Measurements from ENCODE around the gene CCNT2. TPM values are rescaled to one million over a fixed set of nuclear protein-coding genes. Genes with fewer than 3 reads are reported as not detected.
"Not testable (repeated sequence)": the region's sequence is repeated elsewhere in the genome, so short reads cannot be mapped to it uniquely, and the experiment has no call there.

Gene CCNT2
- total RNA-seq, 1 donor from 2014 or later, result 23.9 TPM

GRCh38 chr2:134975281-134976009, 56.8 kb downstream of the CCNT2 start:
- DNase-seq (ENCODE audit: low read depth, low spot score), result no peak

- peak; percentile 8 for DNase-seq (ENCODE audit: low read depth, low spot score)
Measured at GRCh38 chr2:134976074-134976702, 57.6 kb downstream of the CCNT2 start.

- DNase-seq (ENCODE audit: low read depth, low spot score), result not testable (repeated sequence)
Measured at GRCh38 chr2:134977104-134977503, 58.5 kb downstream of the CCNT2 start.

DNA sequence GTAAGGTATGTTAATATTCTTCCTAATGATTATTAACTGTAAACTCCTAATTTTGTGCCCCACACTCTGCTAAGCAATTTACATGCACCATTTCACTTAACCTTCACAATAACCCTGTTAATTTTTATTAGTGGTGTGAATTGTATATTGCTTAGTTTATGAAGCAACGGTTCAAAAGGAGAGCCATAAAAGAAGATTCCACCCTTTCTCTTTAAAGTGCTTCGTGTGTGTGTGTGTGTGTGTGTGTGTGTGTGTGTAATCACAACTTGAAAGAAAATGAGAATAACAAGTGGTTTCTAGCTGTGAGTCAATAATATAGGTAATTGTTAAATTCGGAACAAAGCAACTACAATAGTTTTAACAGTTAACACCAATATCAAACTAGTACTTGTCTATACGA, 60.6 kb downstream of the CCNT2 start:
- DNase-seq (ENCODE audit: low read depth, low spot score), result no peak

DNA sequence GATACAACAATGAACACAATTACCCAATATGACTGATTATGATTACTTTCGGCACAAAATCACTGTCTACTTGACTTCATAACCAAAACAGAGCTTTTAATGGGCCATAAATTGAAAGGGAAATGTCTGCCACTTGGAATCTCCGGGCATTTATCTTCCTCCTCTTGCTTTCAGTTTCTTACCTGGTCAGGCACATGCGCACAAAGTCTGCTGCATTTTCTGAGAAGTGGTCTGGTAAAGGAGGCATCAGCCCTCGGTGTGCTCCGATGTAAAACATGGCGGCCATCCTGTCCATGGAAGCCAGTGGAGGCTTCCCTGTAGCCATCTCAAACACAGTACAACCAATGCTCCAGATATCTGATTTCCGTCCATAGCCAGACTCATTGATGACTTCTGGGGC, 62.0 kb downstream of the CCNT2 start:
- no peak for DNase-seq (ENCODE audit: low read depth, low spot score)

- DNase-seq (ENCODE audit: low read depth, low spot score), result no peak
Measured at GRCh38 chr2:134982603-134983002, 64.0 kb downstream of the CCNT2 start.

- DNase-seq (ENCODE audit: low read depth, low spot score), result no peak
Measured at GRCh38 chr2:134985061-134985460, 66.4 kb downstream of the CCNT2 start.

DNA sequence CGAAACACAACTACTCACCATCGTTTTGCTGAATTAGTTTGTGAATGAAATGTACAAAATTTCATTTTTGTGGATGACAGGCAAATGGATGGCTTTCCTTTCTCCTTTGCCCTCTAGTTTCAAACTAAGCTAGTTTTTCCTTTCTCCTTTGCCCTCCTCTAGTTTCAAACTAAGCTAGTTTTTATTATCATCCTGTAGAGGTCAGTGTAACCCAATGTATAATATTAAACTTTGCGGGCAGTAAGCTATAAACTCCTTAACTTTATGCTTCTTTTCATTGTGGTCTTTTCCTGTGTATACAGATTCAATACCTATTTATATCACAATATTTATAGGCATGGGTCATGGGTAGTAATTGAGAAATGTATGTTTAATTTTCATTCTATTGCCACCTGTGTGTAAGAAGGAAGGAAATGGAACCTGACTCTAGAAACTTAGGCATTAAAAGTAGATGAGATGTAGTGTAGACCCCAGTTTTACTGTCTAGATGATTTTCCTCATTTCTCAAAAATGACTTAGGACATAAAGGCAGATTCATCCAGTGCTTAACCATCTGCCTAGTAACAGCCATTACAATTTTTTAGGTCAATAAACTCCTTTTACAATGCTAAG, 70.5 kb downstream of the CCNT2 start:
- no peak for DNase-seq (ENCODE audit: low read depth, low spot score)

DNA sequence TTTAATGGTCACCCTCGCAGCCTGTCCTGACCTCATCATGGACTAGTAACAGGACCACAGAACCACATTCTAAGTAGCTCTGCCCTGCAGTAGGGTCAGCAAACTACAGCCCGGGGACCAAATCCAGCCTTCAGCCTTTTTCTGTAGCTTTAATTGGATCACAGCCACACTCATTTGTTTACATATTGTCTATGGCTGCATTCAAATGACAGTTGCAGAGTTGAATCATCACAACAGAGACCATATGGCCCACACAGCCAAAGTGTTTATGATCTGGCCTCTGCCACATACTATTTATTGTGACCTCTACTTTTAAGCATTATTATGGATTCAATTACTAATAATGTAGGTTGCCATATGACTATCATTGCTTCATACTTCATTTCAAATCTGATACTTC, 80.9 kb downstream of the CCNT2 start:
- no peak for DNase-seq (ENCODE audit: low read depth, low spot score)

DNA sequence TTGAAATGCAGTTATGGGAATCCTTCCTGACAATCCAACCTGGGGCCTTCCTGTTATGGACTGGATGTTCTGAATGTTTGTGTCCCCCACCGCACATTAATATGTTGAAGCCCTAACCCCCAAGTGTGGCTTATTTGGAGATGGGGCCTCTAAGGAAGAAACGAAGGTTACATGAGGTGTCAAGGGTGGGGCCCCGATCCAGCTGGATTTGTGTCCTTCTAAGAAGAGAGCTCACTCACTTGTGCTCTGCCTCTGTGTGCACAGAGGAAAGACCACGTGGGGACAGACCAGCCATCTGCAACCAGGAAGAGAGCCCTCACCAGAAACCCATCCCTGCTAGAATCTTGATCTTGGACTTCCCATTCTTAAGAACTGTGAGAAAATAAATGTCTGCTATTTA, 84.2 kb downstream of the CCNT2 start:
- no peak for DNase-seq (ENCODE audit: low read depth, low spot score)

- peak; percentile 13 for DNase-seq (ENCODE audit: low read depth, low spot score)
Measured at GRCh38 chr2:135004005-135004746, 85.6 kb downstream of the CCNT2 start.

GRCh38 chr2:135005753-135006152, 87.1 kb downstream of the CCNT2 start:
- DNase-seq (ENCODE audit: low read depth, low spot score), result no peak

Other genes starting within 250 kb of the CCNT2 start
- 0.81 and 2.2 TPM in 2 replicates for gene TMEM163, start 199.8 kb upstream of the CCNT2 start, total RNA-seq
- gene ACMSD, start 80.2 kb upstream of the CCNT2 start, total RNA-seq, result not detected in 2 replicates
- not detected in 2 replicates for gene MAP3K19, start 128.6 kb downstream of the CCNT2 start, total RNA-seq
- 53.0 and 64.0 TPM in 2 replicates for gene RAB3GAP1, start 133.5 kb downstream of the CCNT2 start, total RNA-seq